Hippocampal formation (tissue), 2 donors: Measurements from ENCODE around the gene LYPD5.

ENCODE experiments used
- DNase-seq, 2 donors: peaks; one replicate each; lab custom pipeline; 2025; lab: John Stamatoyannopoulos, UW

The LYPD5 gene

DNA sequence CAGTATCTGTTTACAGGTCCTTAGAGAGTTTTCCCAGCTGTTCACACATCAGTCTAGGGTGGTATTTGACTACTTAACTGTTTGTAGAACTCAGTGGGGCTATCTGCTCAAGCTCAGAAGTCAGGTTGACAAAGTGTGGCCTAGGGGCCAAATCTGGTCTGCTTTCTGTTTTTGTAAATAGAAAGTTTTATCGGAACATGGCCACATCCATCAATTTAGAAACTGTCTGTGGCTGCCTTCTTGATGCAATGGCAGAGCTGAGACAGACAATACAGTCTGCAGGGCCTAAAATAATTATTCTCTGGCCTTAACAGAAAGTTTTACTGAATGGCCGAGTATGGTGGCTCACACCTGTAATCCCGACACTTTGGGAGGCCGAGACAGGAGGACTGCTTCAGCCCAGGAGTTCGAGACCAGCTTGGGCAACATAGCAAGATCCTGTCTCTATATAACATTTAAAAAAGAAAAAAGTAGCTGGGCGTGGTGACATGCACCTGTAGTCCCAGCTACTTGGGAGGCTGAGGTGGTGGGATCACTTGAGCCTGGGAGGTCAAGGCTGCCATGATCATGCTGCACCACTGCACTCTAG is 49.9 kb downstream of the LYPD5 start:
- no peak for DNase-seq

DNA sequence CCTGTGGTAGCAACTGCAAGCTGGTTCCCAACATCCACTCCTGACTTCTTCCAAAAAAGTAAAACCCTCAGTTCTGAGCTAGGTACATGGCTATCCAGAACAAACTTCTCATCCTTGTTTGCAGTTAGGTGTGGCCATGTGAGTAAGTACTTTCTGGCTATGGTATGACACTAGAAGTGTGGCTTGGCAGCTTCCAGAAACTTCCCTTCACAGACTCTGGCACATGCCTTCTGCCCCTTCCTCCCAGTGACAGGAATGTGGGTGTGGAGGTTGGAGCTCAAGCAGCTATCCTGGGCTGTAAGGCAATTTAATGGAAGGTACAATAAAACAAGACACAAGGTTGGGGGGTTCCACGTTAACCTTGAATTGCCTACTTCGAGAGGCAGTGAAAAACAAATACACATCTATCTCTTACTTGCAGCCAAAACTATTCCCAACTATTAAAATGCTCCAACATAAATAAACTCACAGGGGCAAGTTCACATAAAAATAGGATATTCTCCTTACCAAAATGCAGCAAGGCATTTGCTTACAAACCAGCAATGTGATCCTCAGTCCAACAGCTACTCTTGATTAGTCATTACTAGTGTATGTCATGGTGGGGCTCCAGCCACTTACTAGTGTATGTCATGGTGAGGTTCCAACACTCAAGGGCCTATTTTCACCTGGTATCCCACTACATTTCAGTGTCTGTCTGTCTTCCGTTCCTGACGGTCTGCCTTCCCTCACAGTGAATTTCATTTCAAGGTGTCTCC is 50.6 kb downstream of the LYPD5 start:
- no peak for DNase-seq

DNA sequence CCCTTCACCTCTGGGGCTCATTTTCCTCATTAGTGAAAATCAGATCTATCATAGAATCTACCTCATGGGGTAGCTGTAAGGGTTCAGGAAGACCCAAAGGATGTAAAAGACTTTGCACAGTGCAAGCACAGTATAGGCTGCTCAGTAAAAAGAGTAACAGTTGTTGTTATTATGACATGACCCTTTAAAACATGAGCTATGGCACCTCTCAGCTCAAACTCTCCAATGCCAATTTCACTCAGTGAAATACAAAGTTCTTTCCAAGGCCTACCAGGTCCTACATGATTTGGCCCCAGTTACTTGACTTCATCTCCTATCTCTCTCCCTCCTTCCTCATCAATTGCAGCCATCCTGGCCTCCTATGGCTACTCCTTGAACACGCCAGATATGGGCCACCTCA is 52.3 kb downstream of the LYPD5 start:
- DNase-seq = no peak

DNA sequence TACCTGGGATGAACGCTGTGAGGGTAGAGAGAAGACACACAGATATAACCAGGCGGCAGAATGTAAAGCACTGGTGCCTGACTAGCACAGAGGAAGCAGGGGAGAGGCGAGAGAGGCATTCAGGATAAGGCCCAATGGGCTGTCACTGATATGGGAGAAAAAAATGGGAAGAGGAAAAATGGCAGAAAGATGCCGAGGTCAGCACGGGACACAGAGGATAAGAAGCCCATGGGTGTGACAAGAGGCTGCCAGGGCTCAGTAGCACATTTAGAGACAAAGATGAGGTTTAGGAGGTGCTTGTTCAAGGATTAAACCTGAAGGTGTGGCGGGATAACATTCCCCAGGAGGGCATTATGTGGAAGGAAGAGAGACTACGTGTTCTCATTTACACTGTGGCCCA is 53.1 kb downstream of the LYPD5 start:
- no peak for DNase-seq

DNA sequence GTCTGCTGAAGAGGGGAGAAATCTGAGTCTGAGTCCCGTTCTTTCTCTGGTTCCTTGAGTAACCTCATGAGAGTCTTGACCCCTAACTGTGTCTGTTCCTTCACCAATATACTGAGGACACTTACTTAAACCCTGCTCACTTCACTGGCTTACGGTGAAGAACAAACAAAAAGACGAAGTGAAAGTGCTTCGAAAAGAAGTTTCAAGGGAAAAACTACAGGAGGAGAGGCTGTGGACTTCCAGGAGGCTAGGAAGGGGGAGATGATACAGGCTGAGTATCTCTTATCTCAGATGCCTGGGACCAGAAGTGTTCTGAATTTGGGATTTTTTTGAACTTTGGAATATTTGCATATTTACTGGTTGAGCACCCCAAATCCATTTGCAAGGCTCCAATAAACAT is 53.6 kb downstream of the LYPD5 start:
- no peak for DNase-seq

DNA sequence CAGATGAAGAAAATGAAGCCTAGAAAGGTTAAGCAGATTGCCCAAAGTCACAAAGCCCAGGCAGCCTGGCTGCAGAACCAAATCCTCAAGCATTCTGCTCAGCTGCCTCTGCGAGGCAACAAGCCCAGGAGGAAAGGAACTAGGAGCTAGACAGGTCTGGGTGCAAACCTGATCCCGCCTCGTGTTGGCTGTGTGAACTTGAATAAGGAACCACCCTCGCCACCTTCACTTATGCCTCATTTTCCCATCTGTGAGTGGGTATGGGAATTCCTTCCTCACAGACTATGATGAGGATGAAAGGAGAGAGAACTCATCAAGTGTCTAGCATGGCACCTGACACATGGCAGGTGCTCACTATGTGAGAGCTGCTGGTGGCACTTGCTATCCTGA is 54.0 kb downstream of the LYPD5 start:
- DNase-seq = no peak

DNA sequence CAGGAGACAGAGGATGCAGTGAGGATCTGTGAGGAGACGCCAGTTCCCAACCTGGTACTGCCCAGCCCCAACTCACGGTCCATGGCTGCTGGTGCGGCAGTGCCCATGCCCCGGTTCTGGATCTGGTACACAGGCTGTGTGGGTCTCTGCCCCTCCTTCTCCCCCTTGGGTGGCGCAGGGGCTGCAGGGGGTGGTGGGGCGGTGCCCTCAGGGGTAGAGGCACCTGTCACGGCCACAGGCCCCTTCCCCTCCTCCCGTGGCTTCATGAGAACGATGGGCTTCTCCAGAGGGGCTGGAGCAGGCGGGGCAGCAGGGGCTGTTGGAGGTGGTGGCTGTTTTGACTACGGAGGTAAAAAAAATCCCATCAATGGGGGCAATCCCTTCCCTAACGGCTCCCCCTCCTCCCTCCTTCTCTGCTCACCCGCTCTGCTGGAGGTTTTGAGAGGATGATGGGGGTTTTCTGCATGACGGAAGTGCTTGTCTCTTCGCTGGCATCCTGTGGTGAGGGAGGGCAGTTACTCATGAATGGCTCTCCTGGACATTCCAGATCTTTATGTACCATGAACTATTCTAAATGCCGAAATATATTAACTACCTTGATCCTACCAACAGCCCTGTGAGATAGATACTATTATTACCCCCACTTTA is 54.6 kb downstream of the LYPD5 start:
- no peak for DNase-seq
